ENCODE measurements around the gene AHNAK2.

The AHNAK2 gene

DNA sequence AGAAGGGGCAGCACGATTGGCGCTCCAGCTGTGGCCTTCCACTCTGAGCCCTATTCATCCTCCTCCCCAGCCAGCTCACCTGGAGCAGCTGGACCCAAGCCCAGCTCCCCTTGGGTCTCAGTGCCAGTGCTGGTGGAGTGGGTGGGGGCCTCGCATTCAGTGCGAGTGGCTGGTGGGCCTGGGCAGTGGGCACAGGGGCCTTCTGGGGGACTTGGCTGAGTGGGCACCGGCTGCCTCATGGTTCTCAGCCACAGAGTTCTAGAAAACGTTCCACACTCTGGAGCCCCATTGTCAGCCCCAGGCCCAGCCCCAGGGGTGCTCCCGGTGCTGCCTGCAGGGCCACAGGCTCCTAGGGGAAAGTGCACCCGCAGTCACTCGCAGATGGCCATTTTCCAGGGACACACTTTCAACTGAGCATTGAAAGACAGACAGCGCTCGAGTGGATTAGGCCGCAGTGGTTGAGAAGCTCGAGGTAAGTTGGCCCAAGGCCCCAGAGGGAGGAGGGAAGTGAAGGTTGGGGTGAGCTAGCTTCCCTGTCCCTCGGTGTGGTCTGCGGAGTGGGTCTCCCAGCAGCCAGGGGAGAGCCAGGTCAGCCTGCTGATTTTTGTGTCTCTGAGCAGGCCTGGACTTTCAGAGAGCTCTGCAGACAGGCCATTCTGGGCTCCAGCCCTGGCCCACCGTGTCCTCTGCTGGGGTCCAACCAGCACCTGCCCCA is 11.2 kb upstream of the AHNAK2 start:
- H3K27ac ChIP-seq: no peak overlapping the region
- H3K27me3 ChIP-seq: no peaks in the 10 kb centered on the region
- no peak overlapping the region for H3K4me3 ChIP-seq (ENCODE audit: low read depth in 1 of 2, low read length in 1 of 2)
- no peaks in the 10 kb centered on the region for H3K36me3 ChIP-seq
- TF ChIP-seq, protein P1, sequence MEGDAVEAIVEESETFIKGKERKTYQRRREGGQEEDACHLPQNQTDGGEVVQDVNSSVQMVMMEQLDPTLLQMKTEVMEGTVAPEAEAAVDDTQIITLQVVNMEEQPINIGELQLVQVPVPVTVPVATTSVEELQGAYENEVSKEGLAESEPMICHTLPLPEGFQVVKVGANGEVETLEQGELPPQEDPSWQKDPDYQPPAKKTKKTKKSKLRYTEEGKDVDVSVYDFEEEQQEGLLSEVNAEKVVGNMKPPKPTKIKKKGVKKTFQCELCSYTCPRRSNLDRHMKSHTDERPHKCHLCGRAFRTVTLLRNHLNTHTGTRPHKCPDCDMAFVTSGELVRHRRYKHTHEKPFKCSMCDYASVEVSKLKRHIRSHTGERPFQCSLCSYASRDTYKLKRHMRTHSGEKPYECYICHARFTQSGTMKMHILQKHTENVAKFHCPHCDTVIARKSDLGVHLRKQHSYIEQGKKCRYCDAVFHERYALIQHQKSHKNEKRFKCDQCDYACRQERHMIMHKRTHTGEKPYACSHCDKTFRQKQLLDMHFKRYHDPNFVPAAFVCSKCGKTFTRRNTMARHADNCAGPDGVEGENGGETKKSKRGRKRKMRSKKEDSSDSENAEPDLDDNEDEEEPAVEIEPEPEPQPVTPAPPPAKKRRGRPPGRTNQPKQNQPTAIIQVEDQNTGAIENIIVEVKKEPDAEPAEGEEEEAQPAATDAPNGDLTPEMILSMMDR (IDR thresholded peaks at IDR 0.05): no peak
- peaks cover 16 to 20% of the 10 kb centered on the region in 2 experiments for H3K4me1 ChIP-seq (ENCODE audit: control insufficient read depth in 1 of 2, insufficient read depth in 1 of 2, low read depth in 1 of 2, low read length in 1 of 2)
- H3K9me3 ChIP-seq: no peaks in the 10 kb centered on the region

DNA sequence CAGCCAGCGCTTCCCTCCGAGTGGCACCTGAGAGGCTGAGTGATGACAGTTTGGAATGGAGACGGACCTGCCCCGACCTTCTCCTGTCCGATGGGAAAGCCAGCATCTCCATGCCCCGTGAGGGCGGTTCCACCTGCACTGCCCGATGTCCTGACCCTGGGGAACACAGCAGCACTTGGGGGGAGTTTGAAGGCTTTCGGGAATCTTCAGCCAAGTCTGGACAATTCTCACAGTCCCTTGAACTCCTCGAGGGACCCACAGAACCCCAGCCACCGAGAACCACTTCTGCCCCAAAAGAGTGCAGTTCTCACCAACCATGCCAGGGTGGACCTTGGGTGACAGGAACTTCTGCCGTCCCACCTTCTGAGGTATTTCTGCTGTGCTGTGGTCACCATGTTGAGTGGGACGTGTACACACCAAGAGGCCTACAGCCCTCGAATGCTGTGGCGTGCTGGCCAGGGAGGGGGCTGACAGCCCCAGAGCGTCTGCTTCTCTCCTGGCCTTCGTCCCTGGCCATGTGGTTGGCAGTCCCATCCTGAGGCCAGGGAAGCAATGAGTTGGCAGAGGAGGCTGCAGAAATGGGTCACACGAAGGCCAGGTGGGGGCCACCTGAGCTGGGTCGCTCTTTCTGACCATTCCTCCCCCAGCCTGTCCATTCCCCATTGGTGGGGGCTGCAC is 8.5 kb upstream of the AHNAK2 start:
- no peaks in the 10 kb centered on the region for H3K36me3 ChIP-seq
- H3K4me1 ChIP-seq (ENCODE audit: control insufficient read depth in 1 of 2, insufficient read depth in 1 of 2, low read depth in 1 of 2, low read length in 1 of 2): peaks cover 16 to 20% of the 10 kb centered on the region in 2 experiments
- TF ChIP-seq, protein P1 (IDR thresholded peaks at IDR 0.05): no peak
- peaks cover 2% of the 10 kb centered on the region for H3K27me3 ChIP-seq
- H3K9me3 ChIP-seq: no peaks in the 10 kb centered on the region
- peak overlapping the region; percentile 67 for H3K27ac ChIP-seq
- H3K4me3 ChIP-seq (ENCODE audit: low read depth in 1 of 2, low read length in 1 of 2): peak overlapping the region; percentile 71 to 79

DNA sequence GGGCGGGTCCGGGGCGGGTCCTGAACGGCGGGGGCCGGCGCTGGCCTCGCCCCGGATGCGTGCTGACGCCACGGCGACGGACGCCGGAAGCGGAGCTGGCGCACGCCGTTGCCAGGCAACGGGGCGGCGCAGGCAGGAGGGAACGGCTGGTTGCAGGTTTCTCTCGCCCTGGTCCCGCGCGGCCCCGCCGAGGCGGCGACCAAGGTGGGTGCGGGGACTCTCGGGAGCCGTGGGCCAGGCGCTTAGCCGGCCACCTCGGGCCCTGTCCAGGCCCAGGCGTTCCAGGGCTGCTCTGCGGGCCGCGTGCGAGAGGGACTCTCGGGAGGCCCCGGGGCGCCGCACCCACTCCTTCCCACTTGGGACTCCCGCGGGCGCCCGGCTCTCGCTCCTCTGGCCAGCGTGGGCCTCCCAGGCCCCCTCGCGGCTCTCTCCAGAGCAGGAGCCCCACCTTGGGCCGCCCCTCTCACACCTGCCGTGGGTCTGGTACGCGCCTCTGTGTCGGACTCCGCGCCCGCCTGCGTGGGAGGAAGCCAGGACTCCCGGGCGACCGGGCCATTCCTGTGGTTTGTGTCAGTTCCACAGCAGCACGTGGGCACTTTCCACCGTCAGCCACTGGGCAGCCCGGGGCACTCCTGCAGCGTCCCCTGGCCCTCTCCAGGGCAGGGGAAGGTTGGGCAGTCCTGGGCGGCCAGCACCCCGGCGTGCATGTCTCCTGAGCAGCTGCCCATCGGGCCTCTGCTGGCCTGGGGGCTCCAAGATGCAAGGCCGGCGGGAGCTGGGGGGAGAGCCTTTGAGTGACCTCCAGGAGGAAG is 7.7 kb upstream of the AHNAK2 start, which contains the start of gene CLBA1:
Gene CLBA1, plus strand, starts transcription at position 114 of the 812 bp plus-strand sequence. Its CDS starts 644 bp downstream, at position 758.
- H3K4me3 ChIP-seq (ENCODE audit: low read depth in 1 of 2, low read length in 1 of 2): peak within 1 kb of the TSS; percentile 71 to 79

DNA sequence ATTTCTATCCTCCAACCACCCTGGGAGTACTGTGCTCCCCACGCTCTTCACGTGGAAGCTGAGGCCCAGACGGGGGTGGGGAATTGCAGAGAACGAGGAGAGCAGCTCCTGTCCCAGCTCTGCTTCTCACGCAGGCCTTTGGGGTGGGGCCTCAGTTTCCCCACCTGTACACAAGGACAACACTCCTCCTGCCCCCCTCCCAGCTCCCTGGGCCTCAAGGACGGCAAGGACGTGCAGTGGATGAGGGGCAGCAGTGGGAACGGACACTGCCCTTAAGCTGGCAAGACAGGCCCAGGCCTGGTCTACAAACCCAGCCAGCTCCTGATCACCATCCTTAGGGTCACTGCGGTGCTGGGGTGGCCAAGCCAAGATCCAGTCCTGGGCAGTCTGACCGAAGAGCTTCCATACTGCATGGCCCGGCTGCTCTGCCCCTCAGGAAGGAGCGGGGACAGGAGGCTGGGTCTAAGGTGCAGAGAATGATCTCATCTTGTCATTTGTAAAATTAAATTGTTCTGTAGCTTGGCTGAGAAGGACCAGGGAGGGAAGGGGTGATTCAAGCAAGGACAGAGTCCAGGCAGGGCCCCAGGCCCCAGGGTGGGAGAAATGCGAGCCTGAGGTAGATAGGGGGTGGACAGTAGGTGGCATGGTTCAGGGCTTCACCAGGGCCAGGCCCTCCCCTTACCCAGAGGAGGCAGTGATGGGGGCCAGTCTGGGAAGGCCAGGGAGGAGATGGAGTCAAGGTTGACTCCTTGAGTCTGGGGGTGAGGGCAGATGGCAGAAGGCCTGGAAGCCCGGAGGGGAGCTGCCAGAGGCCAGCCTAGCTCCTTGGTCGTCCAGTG is 6.1 kb upstream of the AHNAK2 start:
- Histone ChIP-seq H3K4me3 (ENCODE audit: low read depth in 1 of 2, low read length in 1 of 2) (no peak overlapping the region), H3K4me1 (ENCODE audit: control insufficient read depth in 1 of 2, insufficient read depth in 1 of 2, low read depth in 1 of 2, low read length in 1 of 2) (peaks cover 16 to 20% of the 10 kb centered on the region in 2 experiments), H3K9me3 (no peaks in the 10 kb centered on the region), H3K27ac (no peak overlapping the region), H3K27me3 (peaks cover 25% of the 10 kb centered on the region), H3K36me3 (no peaks in the 10 kb centered on the region)
- TF ChIP-seq, protein P1 (IDR thresholded peaks at IDR 0.05): no peak

More for the DNA sequence above, 7.7 kb upstream of the AHNAK2 start, which contains the start of gene CLBA1:
- Histone ChIP-seq H3K36me3 (no peaks in the 10 kb centered on the region), H3K27me3 (peaks cover 8% of the 10 kb centered on the region), H3K27ac (peak within 1 kb of the TSS; percentile 67), H3K9me3 (no peaks in the 10 kb centered on the region), H3K4me1 (ENCODE audit: control insufficient read depth in 1 of 2, insufficient read depth in 1 of 2, low read depth in 1 of 2, low read length in 1 of 2) (peaks cover 16 to 20% of the 10 kb centered on the region in 2 experiments)
- TF ChIP-seq, protein P1 (IDR thresholded peaks at IDR 0.05): peak; percentile 17
